Ishikawa (cell line): Measurements from ENCODE around the gene OXCT1.

ENCODE experiments used
- CEBPB ChIP-seq: IDR thresholded peaks from 2 replicates; pipeline ENCODE4 v1.6.1; 2012
- CREB1 ChIP-seq: IDR thresholded peaks from 2 replicates; pipeline ENCODE4 v1.6.1; 2012; ENCODE audit warnings: low read depth
- EGR1 ChIP-seq: IDR thresholded peaks from 2 replicates; pipeline ENCODE4 v1.6.1; 2012
- EP300 ChIP-seq: IDR thresholded peaks from 2 replicates; pipeline ENCODE4 v1.6.1; 2012; ENCODE audit warnings: borderline replicate concordance
- FOXM1 ChIP-seq: IDR thresholded peaks from 2 replicates; pipeline ENCODE4 v1.6.1; 2012; ENCODE audit warnings: low read depth, borderline replicate concordance
- MAX ChIP-seq: IDR thresholded peaks from 2 replicates; pipeline ENCODE4 v1.6.1; 2012
- NFIC ChIP-seq: IDR thresholded peaks from 2 replicates; pipeline ENCODE4 v1.6.1; 2012
- RAD21 ChIP-seq: IDR thresholded peaks from 2 replicates; pipeline ENCODE4 v1.6.1; 2012; ENCODE audit warnings: low read depth
- TAF1 ChIP-seq: IDR thresholded peaks from 2 replicates; pipeline ENCODE4 v1.6.1; 2012; ENCODE audit warnings: low read depth, mild to moderate bottlenecking
- TCF12 ChIP-seq: IDR thresholded peaks from 2 replicates; pipeline ENCODE4 v1.6.1; 2012; ENCODE audit warnings: low read depth
- TEAD4 ChIP-seq: IDR thresholded peaks from 2 replicates; pipeline ENCODE4 v1.6.1; 2012
- YY1 ChIP-seq: IDR thresholded peaks from 2 replicates; pipeline ENCODE4 v1.6.1; 2012; ENCODE audit warnings: low read depth
- ZBTB7A ChIP-seq: IDR thresholded peaks from 2 replicates; pipeline ENCODE4 v1.6.1; 2012; ENCODE audit warnings: low read depth
- TF ChIP-seq, protein P1 (sequence below): IDR thresholded peaks from 2 replicates; pipeline ENCODE4 v1.6.1; 2012; ENCODE audit warnings: low read depth, mild to moderate bottlenecking
- TF ChIP-seq, protein P2 (sequence below): IDR thresholded peaks from 2 replicates; pipeline ENCODE4 v1.6.1; 2012

Gene OXCT1

GRCh38 chr5:41882765-41883164, 12.5 kb upstream of the OXCT1 start:
- no peak for TF ChIP-seq FOXM1
- TF ChIP-seq, protein P1, sequence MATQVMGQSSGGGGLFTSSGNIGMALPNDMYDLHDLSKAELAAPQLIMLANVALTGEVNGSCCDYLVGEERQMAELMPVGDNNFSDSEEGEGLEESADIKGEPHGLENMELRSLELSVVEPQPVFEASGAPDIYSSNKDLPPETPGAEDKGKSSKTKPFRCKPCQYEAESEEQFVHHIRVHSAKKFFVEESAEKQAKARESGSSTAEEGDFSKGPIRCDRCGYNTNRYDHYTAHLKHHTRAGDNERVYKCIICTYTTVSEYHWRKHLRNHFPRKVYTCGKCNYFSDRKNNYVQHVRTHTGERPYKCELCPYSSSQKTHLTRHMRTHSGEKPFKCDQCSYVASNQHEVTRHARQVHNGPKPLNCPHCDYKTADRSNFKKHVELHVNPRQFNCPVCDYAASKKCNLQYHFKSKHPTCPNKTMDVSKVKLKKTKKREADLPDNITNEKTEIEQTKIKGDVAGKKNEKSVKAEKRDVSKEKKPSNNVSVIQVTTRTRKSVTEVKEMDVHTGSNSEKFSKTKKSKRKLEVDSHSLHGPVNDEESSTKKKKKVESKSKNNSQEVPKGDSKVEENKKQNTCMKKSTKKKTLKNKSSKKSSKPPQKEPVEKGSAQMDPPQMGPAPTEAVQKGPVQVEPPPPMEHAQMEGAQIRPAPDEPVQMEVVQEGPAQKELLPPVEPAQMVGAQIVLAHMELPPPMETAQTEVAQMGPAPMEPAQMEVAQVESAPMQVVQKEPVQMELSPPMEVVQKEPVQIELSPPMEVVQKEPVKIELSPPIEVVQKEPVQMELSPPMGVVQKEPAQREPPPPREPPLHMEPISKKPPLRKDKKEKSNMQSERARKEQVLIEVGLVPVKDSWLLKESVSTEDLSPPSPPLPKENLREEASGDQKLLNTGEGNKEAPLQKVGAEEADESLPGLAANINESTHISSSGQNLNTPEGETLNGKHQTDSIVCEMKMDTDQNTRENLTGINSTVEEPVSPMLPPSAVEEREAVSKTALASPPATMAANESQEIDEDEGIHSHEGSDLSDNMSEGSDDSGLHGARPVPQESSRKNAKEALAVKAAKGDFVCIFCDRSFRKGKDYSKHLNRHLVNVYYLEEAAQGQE, result no peak
- no peak for TF ChIP-seq EP300
- TF ChIP-seq EGR1, result no peak

- TF ChIP-seq TAF1 (no peak), YY1 (no peak), ZBTB7A (no peak), EGR1 (no peak), CREB1 (no peak), FOXM1 (no peak), MAX (no peak), TEAD4 (no peak), CEBPB (no peak), TCF12 (no peak), RAD21 (no peak)
- TF ChIP-seq, protein P2, sequence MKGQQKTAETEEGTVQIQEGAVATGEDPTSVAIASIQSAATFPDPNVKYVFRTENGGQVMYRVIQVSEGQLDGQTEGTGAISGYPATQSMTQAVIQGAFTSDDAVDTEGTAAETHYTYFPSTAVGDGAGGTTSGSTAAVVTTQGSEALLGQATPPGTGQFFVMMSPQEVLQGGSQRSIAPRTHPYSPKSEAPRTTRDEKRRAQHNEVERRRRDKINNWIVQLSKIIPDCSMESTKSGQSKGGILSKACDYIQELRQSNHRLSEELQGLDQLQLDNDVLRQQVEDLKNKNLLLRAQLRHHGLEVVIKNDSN, result no peak
- TF ChIP-seq, protein P1, result no peak
Measured at GRCh38 chr5:41878643-41879478, 8.6 kb upstream of the OXCT1 start.

DNA sequence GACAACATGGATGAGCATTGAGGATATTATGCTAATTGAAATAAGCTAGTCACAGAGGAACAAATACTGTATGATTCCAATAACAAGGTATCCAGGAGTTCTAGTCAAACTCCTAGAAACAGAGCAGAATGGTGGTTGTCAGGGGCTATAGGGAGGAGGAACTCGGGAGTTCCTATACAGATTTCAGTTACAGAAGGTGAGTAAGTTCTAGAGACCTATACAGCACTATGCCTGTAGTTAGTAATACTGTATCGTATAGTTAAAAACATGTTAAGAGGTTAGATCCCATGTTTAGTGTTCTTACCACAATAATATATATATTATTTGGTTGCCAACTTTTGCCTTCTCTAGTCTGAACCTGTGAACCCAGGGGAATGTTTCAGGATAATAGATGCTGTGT, 7.9 kb upstream of the OXCT1 start:
- TF ChIP-seq YY1 (no peak), MAX (no peak), RAD21 (no peak), CEBPB (no peak), NFIC (no peak), TAF1 (no peak), EP300 (no peak), FOXM1 (no peak), TEAD4 (no peak), CREB1 (no peak), ZBTB7A (no peak), TCF12 (no peak), EGR1 (no peak)
- TF ChIP-seq, protein P1, result no peak
- TF ChIP-seq, protein P2, result no peak

DNA sequence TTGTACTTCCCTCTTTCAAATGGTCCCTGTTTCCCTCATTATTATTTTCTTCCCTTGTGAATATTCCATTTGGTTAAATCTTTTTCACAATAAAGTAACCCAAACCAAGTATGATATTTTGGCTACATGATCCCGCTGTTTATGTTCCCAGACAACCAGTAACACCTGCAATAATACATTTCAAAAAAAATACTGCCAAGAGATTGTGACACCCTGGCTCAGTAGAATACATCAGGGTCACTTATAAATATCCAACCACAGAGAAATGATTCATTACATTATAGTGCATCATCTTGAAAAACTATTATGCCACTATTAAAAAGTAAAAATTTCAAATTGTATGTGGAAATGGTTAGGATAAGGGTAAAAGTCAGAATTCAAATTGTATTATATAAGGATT, 7.2 kb upstream of the OXCT1 start:
- TF ChIP-seq NFIC (no peak), TAF1 (no peak), EP300 (no peak), CREB1 (no peak), TEAD4 (no peak), MAX (no peak), RAD21 (no peak), YY1 (no peak), CEBPB (no peak), ZBTB7A (no peak), EGR1 (no peak), TCF12 (no peak), FOXM1 (no peak)
- TF ChIP-seq, protein P1, result no peak
- TF ChIP-seq, protein P2, result no peak
